ENCODE data around the gene TRMT5.

- TF ChIP-seq, protein P1, sequence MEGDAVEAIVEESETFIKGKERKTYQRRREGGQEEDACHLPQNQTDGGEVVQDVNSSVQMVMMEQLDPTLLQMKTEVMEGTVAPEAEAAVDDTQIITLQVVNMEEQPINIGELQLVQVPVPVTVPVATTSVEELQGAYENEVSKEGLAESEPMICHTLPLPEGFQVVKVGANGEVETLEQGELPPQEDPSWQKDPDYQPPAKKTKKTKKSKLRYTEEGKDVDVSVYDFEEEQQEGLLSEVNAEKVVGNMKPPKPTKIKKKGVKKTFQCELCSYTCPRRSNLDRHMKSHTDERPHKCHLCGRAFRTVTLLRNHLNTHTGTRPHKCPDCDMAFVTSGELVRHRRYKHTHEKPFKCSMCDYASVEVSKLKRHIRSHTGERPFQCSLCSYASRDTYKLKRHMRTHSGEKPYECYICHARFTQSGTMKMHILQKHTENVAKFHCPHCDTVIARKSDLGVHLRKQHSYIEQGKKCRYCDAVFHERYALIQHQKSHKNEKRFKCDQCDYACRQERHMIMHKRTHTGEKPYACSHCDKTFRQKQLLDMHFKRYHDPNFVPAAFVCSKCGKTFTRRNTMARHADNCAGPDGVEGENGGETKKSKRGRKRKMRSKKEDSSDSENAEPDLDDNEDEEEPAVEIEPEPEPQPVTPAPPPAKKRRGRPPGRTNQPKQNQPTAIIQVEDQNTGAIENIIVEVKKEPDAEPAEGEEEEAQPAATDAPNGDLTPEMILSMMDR (conservative IDR thresholded peaks at IDR 0.05 in 1 of 2, IDR thresholded peaks at IDR 0.05 in 1 of 2; ENCODE audit: low read depth in 1 of 2, low read length in 2 of 2) = no peak
- TF ChIP-seq EZH2 (IDR thresholded peaks at IDR 0.05; ENCODE audit: low read length, missing control alignments) = no peak
These were observed 34.1 kb downstream of the TRMT5 start for GRCh38 chr14:60946773-60947172.
